RPMI7951 (cell line): ENCODE data around the gene COL6A2. TPM values are rescaled to one million over a fixed set of nuclear protein-coding genes. Genes with fewer than 3 reads are reported as not detected.

ENCODE experiments used
- DNase-seq: peaks from one replicate; pipeline ENCODE4 v3.0.0-alpha.2; 2012; ENCODE audit warnings: low read depth
- total RNA-seq: library from RNA; depleted of rRNA; stranded (reverse); fragments of >200 nt; shearing (Covaris generic); gene quantifications from 2 replicates; pipeline ENCODE4 v1.2.3, GENCODE V29; 2014

COL6A2 gene
- total RNA-seq, 1 experiment from 2014 or later = 680 TPM

GRCh38 chr21:46112725-46113215 is 14.9 kb downstream of the COL6A2 start:
- no peak for DNase-seq

- DNase-seq = no peak
Observed at GRCh38 chr21:46113497-46114176, 15.7 kb downstream of the COL6A2 start.

DNA sequence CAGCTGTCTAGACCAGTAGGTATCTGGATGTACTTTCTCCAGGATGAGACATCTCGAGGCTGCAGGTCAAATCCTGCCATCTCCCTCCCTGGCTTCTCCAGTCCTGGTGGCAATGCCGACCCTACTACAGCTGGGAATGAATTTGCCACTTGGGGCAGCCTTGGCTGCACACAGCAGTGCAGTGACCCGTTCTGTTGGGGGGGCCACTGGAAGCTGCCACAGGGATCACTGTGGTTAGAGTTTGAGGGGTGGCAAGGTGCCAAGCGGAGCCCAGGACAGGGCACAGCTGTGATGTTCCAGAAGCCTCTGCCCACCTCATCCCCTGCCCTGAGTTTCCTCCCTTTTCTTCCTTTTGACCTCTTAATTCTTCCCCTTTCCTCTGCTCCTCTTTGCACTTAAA is 17.1 kb downstream of the COL6A2 start:
- DNase-seq = peak; percentile 58

DNA sequence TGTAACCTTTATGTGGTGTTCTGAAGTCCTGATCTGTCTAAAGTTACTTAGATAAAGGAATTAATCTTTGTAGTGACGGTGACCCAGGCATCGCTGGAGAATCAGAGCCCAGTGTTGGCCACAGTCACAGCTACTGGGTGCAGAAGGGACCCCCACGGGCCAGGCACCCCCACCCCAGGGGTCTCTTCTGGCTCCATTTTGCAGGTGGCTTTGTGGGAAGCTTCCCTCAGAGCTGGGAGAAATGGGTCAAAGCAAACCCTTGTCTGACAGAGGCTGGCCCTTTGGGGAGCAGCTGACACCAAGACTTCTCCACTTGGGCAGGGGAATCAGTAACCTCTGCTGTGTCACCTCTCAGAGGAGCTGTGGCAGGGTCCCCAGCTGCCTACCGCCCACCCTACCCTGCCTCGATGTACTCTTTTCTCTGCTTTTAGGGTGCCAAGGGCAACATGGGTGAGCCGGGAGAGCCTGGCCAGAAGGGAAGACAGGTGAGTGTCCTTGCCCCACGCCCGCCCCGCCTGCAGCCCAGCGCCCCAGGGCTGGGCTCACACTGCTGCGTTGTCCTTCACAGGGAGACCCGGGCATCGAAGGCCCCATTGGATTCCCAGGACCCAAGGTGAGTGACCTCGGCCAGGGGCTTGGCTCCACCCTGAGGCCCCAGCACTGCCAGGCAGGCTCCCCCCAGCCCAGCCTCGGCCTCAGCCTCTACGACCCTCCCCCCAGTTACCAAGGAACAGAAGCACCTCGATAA is 17.7 kb downstream of the COL6A2 start:
- DNase-seq = no peak

DNA sequence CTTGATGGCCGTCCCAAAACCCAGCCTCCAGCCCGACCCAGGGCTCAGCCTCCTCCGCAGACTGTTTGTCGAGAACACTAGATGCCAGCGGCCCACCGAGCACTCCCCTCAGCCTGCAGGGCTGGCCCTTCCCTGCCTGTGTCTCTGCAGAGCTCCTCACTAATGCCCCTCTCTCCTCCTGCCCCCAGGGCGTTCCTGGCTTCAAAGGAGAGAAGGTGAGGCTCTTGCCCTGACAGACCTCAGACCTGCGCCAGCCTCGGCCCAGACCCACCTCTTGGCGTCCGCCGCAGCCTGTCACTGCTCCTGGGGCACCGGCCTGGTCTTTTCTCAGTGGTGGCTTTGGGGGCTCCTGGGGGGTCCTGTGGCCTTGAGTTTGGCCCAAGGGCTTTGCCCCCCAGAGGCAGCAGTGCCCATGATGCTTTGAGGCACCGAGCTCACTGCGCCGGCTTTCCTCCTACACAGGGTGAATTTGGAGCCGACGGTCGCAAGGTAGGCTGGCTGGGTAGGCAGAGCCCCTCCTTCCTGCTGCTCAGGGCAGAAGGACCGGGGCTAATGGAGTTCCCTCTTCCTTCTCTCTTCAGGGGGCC is 18.4 kb downstream of the COL6A2 start:
- DNase-seq = no peak

DNA sequence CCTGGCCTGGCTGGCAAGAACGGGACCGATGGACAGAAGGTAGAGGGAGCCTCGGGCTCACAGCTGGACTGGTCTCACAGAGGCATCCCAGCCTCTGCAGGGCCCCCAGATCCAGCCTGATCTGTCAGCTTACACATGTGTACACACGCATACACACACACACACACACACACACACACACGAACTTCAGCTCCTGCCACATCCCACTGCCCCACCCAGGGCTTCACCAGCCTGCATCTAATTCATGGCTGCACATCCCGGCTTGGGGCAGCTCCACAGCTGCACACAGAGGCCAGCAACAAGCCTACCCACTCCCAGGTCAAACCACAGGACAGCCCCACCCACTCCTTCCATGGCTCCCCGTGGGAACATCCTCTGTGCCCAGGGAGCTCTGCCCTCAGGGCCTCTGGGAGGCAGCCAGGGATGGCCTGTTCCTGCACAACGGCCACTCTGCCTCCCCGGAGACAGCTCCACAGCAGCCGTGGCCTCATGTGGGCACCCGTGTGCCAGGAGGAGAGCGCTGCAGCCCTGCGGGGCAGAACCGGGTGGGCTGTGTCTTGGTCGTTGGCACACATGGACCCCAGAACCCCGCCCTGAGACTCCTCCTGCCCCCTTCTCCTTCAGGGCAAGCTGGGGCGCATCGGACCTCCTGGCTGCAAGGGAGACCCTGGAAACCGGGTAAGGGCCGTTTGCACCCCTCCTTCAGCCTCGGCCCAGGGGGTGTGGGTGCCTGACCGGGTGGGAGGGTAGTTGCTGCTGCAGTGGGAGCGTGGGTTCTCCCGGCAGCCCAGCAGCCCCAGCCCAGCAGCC is 19.1 kb downstream of the COL6A2 start:
- peak; percentile 98 for DNase-seq

DNA sequence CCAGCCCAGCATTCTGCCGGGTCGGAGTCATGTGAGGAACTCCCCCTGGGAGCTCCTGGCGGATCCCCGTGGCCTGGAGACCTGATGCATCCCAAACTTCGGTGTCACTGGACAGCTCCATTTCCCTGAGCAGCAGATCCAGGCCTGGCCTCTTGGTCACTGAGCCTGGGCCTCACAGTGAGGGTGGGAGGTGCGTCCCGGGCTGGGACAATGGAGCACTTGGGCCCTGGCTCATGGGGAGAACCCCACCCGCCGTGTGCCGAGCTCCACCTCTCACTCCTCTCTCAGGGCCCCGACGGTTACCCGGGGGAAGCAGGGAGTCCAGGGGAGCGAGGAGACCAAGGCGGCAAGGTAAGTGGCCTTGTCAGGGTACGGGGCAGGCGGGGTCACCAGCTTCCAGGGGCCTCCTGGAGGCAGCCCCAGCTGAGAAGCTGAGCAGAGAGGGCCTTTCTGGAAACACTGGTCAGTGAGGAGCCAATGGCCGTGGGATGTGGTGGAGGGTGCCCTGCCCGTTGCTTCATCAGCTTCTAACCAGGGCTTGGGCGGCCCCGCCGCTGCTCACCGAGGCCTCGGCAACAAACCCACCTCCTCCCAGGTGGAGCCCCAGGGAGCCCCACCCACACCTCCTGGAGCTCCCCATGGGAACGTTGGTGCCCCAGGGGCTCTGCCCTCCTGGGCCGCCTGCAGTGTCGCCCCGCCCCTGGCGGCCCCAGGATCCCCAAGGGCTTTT is 19.8 kb downstream of the COL6A2 start:
- no peak for DNase-seq

- no peak for DNase-seq
Observed at GRCh38 chr21:46118316-46119143, 20.6 kb downstream of the COL6A2 start.

- no peak for DNase-seq
Observed at GRCh38 chr21:46119144-46119636, 21.3 kb downstream of the COL6A2 start.

- no peak for DNase-seq
Observed at GRCh38 chr21:46119637-46120271, 21.8 kb downstream of the COL6A2 start.

GRCh38 chr21:46120301-46121285 is 22.7 kb downstream of the COL6A2 start:
- no peak for DNase-seq

- no peak for DNase-seq
Observed at GRCh38 chr21:46121286-46122221, 23.6 kb downstream of the COL6A2 start.

GRCh38 chr21:46122237-46122671 is 24.3 kb downstream of the COL6A2 start:
- peak; percentile 97 for DNase-seq

DNA sequence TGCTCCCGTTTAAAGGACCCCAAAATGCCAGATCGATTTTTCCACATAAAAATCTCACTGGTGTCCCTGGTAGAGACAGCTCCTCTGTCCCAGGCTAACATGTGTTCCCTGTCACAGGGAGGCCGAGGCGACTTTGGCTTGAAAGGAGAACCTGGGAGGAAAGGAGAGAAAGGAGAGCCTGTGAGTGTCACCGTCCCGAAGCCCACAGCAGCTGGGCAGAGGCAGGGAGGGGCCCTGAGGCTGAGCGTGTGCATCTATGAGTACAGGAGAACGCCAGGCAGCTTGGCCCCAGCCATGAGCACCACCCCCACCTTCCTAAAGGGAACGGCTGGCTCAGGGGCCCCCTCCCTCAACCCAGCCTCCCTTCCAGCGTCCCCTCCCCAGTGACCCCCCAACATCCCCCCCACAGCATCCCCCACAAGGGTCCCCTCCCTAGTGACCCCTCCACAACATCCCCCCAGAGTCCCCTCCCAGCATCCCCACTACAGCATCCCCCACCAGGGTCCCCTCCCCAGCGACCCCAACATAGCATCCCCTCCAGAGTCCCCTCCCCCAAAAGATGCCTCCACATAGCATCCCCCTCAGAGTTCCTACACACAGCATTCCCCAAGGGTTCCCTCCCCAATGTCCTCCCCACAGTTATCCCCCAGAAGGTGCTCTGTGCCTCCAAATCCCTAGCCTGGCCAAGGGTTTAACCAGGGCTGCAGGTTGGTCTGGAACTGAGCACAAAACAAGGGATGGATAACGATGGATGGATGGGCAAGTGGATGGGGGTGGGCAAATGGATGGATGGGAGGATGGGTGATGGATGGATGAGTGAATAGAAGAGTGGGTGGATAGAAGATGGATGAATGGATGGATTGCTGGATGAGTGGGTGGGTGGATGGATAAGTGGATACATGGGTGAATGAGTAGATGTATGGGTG is 25.1 kb downstream of the COL6A2 start:
- DNase-seq = no peak

- DNase-seq = no peak
Observed at GRCh38 chr21:46124083-46124925, 26.4 kb downstream of the COL6A2 start.
